Neural cell (in vitro differentiated cells): ENCODE results near the gene CHST13.

Experiments used
- EP300 ChIP-seq: fragments of 450-650 bp; conservative IDR thresholded peaks from 2 replicates; pipeline ENCODE4 v1.6.1; 2014; ENCODE audit warnings: antibody characterized with exemption, mild to moderate bottlenecking, moderate library complexity; ENCODE audit not compliant: poor library complexity, severe bottlenecking
- EZH2 ChIP-seq: fragments of 200-600, 300-800 bp; shearing (Covaris generic), sonication (generic); IDR thresholded peaks from 2 replicates; pipeline ENCODE4 v1.6.1; 2014; ENCODE audit warnings: antibody characterized with exemption, low read length, borderline replicate concordance, mild to moderate bottlenecking; ENCODE audit not compliant: insufficient read depth, poor library complexity, severe bottlenecking
- POLR2AphosphoS5 ChIP-seq: IDR thresholded peaks from 2 replicates; pipeline ENCODE4 v1.6.1; 2012
- TAF1 ChIP-seq: IDR thresholded peaks from 2 replicates; pipeline ENCODE4 v1.6.1; 2012; ENCODE audit warnings: low read depth
- TF ChIP-seq, protein P1 (sequence below): fragments of 450-650 bp; IDR thresholded peaks from 2 replicates; pipeline ENCODE4 v1.5.1; 2014; ENCODE audit warnings: antibody characterized with exemption, mild to moderate bottlenecking, moderate library complexity; ENCODE audit not compliant: poor library complexity, severe bottlenecking

DNA sequence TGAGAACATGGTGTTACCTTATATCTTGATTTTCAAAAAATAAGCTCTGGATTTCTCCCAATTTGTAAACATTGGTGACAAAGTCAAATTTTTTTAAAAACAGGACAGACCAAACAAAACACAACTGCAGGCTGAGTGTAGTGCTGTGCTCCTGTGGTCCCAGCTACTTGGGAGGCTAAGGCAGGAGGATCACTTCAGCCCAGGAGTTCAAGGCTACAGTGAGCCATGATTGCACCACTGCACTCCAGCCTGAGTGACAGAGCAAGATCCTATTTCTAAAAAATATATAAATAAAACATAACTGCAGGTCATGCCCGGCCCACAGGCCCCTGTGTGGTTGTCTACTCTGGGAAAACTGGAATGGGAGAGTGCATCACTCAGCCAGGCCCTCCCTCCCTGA is 44.3 kb upstream of the CHST13 start:
- TF ChIP-seq POLR2AphosphoS5, result no peak
- TF ChIP-seq, protein P1, sequence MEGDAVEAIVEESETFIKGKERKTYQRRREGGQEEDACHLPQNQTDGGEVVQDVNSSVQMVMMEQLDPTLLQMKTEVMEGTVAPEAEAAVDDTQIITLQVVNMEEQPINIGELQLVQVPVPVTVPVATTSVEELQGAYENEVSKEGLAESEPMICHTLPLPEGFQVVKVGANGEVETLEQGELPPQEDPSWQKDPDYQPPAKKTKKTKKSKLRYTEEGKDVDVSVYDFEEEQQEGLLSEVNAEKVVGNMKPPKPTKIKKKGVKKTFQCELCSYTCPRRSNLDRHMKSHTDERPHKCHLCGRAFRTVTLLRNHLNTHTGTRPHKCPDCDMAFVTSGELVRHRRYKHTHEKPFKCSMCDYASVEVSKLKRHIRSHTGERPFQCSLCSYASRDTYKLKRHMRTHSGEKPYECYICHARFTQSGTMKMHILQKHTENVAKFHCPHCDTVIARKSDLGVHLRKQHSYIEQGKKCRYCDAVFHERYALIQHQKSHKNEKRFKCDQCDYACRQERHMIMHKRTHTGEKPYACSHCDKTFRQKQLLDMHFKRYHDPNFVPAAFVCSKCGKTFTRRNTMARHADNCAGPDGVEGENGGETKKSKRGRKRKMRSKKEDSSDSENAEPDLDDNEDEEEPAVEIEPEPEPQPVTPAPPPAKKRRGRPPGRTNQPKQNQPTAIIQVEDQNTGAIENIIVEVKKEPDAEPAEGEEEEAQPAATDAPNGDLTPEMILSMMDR, result no peak
- no peak for TF ChIP-seq EP300
- no peak for TF ChIP-seq TAF1
- no peak for TF ChIP-seq EZH2
